UCSD-AML1 (cell line): ENCODE results near the gene MAB21L1.

Experiments
- DNase-seq: peaks from one replicate; lab custom pipeline; 2025; ENCODE audit not compliant: unreplicated experiment; lab: John Stamatoyannopoulos, UW

Gene MAB21L1

GRCh38 chr13:35480346-35480745 is 3.9 kb upstream of the MAB21L1 start:
- no peak for DNase-seq

GRCh38 chr13:35479706-35480105 is 3.2 kb upstream of the MAB21L1 start:
- no peak for DNase-seq

DNA sequence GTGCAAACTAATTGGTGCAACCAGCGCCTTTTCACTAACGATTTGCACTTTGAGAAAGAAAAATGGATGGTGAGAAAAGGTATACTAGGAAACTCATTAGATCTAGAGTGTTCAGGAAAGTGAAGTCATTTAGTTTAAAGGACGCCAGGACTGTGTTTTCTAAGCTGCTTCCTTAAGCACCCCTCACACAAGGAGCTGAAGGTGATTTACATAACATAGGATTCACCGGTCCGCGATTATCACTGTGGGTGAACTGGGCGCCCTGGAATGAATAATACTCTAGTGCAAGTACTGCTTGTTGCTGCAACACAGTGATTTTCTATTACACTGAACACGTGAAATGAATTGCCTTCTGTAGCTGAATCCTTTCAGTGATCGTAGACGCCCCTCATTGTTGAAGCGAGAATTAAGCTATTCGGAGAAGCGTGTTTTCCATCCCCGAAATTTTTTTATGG is 2.6 kb upstream of the MAB21L1 start:
- no peak for DNase-seq

GRCh38 chr13:35478271-35479037 is 2.0 kb upstream of the MAB21L1 start:
- DNase-seq: no peak

GRCh38 chr13:35477386-35477946 is 977 bp upstream of the MAB21L1 start:
- DNase-seq: no peak

DNA sequence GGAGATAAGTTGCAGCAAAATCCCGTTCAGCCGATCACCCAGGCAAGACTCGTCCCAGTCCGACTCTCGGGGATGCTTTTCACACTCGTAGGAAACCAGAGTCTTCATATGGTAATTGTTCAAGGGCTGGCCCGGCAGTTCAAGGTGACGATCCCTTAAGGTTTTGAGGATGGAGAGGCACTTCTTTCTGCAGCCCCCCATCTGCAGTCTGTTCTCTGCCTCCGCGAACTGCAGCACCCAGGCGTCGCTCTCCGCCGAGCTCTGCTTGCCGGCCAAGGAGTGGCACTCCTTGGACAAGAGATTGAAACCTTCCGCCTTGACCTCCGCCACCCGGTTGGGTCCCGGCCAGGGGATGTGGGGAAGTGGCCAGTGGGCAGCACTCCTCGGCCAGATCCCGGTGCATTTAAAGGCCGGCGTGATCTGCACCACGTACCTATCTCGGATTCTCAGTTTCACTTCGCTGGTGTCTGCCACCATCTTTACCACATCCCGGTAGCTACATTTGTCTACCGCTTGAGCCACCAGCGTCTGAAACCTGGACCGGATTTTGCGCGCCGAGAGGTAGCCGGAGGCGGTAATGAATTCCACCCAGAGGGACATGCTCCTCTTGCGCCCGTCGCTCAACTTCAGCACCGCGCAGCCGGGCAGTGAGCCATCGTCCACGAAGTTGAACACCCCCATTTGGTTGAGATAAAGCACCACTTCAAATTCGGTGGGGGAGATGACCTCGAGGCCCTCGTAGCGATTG is 1.1 kb downstream of the MAB21L1 start:
- DNase-seq: no peak

DNA sequence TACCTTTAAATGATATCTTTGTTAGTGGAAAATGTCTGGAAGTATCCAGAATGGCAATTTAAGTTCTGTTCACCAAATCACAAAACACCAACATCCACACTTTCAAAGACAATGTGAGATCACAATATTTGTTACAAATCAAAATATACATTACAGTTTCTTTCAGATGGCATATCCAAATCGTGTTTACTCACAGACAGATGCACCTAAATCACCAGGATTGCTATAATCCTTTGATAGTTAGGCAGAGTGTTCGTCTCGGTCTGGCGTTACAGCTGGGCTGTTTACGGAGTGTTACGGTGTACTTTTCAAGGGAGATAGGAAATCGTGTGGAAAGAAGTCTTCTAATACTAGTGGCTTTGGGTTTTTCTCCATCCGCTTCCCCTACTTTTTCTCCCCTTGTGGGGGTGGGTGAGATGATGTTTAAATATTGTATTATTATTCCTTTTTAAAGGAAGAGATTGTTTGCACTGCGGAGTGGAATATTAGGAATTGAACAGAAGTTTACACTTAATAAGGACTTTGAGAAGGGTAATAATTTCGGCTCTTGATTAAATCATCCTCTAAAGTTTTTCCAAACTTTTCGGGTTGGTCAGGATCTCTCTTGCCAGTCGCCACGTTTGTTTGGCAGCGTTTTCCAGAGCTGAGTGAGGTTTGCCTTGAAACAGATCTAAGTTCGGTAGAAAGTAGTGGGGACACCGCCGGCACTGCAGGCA is 1.8 kb downstream of the MAB21L1 start:
- no peak for DNase-seq

GRCh38 chr13:35473802-35474201 is 2.7 kb downstream of the MAB21L1 start:
- DNase-seq: no peak

- DNase-seq: no peak
Observed at GRCh38 chr13:35473206-35473775, 3.2 kb downstream of the MAB21L1 start.

DNA sequence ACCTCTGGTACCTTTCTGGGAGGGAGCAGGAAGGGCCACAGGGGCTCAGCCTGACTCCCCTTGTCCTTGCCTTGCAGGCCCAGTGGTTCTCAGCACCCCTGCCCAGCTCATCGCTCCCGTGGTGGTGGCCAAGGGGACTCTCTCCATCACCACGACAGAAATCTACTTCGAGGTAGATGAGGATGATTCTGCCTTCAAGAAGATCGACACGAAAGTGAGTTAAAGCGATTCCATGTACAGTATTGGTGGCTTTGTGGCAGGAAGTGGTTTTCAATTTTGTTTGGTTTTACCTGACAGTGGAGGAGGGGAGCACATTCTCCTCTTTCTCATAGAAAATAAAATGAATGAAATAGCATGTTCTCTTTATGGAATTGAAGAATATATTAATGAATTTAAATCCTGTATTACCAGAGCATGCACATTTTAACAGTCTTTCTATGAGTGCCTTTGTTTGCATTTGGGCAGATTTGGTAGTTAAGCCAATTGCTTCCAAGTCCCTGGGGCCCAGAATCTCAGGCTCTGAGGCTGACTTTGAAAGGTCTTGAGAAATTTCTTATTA is 4.1 kb downstream of the MAB21L1 start:
- no peak for DNase-seq

DNA sequence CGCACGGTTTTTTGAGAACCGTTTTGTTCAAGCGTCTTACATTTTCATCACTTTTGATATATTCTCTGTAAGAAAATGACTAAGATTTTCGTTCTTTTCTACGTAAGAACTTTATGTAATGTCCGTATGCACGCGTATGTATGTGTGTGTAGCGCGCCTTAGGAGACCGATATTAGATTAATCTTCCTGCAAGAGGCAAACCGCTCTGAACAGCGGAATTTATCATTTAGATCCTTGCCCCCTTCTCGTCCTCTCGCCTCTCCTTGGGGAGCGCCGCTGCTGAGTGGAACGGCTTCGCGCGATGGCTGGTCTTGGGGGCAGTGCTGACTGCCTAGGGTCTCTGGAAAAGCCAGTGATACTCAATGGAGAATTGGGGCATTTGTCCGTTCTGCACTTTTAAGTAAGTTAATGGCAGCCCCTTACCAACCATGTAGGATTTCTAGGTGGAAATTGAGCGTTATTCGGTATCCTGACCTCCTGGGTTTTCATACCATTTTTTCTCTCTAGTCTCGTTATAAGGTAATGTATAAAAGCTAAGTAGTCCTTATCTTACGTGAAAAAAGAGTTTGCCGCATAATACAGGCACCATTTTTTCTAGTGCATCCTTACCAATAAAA is 4.7 kb downstream of the MAB21L1 start:
- DNase-seq: no peak

- DNase-seq: no peak
Observed at GRCh38 chr13:35470671-35471661, 5.5 kb downstream of the MAB21L1 start.

- no peak for DNase-seq
Observed at GRCh38 chr13:35469806-35470525, 6.5 kb downstream of the MAB21L1 start.

DNA sequence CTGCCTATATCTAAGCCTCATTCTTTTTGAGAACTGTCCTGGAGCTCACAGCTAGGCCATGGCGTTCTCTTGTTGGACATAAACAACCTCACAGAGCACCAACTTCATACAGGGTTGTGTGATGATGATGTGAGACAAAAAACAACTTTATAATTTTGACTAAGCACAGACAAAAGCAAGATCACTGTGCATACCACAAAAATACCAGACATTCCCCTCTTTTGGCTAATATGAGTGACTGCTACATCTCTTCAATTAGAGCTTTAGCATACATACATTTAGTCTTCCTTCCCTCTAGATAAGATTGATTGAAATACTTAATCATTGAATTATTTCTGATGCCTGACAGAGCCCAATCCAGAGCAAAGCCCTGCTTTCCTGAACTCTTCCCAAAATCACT is 8.3 kb downstream of the MAB21L1 start:
- no peak for DNase-seq

DNA sequence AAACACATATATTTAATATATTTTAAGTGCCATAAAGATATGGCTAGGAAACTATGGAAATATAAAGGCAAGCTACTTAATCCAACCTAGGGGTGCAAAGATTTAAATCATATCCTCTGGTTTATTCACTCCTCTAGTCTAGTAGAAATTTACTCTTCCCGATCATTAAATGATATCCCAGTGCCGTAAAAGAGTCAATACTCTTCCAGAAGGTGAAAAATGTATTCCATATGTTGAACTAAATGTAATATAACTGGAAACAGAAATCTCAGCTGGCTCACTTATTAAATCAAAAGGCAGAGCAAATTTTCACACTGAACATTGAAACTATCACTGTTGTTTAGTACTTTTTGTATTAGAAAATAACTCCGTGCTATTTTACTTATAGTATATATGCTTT is 11.1 kb downstream of the MAB21L1 start:
- DNase-seq: no peak

- DNase-seq: no peak
Observed at GRCh38 chr13:35460061-35460460, 16.4 kb downstream of the MAB21L1 start.

DNA sequence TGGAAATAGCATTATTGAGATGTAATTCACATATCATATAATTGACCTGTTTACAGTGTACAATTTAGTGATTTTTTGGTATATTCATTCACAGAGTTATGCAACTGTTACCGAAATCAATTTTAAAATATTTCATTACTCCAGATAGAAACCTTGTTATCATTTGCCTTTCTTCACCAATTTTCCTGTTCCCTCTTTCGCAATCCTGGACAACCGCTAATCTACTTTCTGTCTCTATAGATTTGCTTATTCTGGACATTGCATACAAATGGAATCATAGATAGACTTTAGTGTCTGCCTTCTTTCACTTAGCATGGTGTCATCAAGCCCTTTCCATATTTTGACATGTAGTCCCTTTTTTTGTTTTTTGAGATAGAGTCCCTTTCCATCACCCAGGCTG is 19.2 kb downstream of the MAB21L1 start:
- no peak for DNase-seq

DNA sequence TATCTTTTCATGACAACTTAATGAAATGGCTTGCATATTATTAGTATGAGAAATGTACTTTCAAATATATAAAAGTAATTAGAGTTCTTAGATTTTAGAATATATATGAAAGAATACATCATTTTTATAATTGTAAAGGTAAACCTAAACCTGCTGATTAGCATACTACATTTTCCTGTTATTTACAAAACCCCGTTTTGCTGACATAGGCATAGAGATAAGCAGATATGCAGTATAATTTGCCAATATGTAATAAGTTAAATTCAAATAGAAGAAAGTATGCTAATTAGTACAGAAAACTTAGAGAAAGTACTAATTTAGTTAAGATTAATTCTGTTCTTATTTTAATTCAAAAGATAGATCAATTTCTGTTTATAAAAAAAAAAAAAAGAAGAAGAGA is 21.5 kb downstream of the MAB21L1 start:
- DNase-seq: no peak

DNA sequence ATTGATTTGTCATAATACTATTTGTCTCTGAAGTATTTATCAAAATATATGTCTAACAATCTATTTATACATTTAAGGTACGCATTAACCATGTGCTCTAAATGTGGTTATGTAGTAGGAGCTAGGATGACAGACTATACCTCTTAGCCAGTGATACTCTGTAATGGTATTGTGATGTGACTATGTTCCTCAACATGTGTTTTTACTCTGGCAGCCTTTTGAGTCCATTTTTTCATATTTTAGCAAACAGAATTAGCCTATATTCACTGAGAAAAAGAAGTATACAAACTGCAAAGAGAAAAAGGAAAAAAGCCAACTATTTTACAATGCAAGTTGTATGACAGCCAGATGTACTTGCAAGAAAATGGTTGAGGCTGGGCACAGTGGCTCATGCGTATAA is 26.7 kb downstream of the MAB21L1 start:
- DNase-seq: no peak
